ENCODE measurements around the gene AEBP2. TPM values are rescaled to one million over a fixed set of nuclear protein-coding genes. Genes with fewer than 3 reads are reported as not detected.

The AEBP2 gene
- total and polyA plus RNA-seq, 2 of the 4 experiments (the other 2 are of a cell fraction), result 15.5 to 21.7 TPM

- Histone ChIP-seq H3K23ac (ENCODE audit: low read depth, low read length) (no peak overlapping the region), H3K9me3 (ENCODE audit: control insufficient read depth, insufficient read depth, low read length) (no peaks in the 10 kb centered on the region), H3K27me3 (ENCODE audit: control insufficient read depth, insufficient read depth, low read length) (no peaks in the 10 kb centered on the region), H3K56ac (ENCODE audit: extremely low read depth, insufficient read depth, low read length) (no peak overlapping the region), H2BK20ac (ENCODE audit: low read depth, low read length) (no peak overlapping the region), H2AK9ac (replicated peaks; ENCODE audit: low read depth, low read length, poor library complexity) (no peak overlapping the region), H4K8ac (ENCODE audit: low read depth in 2 of 2, low read length in 2 of 2) (no peak overlapping the region), H4K5ac (ENCODE audit: low read depth, low read length) (no peak overlapping the region), H2BK5ac (ENCODE audit: low read depth, low read length, poor library complexity, severe bottlenecking) (no peak overlapping the region), H2AK5ac (ENCODE audit: low read depth, low read length) (no peak overlapping the region), H2BK15ac (ENCODE audit: low read depth, low read length) (no peak overlapping the region), H3K4me2 (ENCODE audit: low read depth, low read length) (no peak overlapping the region), H2AFZ (replicated peaks; ENCODE audit: low read length, poor library complexity) (no peak overlapping the region), H2BK120ac (ENCODE audit: low read depth, low read length) (no peak overlapping the region), H3K27ac (ENCODE audit: insufficient read depth, low read length) (no peak overlapping the region), H3K4me3 (ENCODE audit: insufficient read depth, low read depth, low read length) (no peak overlapping the region), H4K20me1 (ENCODE audit: insufficient read depth, low read length) (peaks cover 81% of the 10 kb centered on the region), H3K79me1 (ENCODE audit: low read depth in 1 of 2, low read length in 2 of 2) (peaks cover 18 to 78% of the 10 kb centered on the region in 2 experiments), H3K14ac (replicated peaks; ENCODE audit: low read depth, low read length) (no peak overlapping the region), H3K9me1 (ENCODE audit: insufficient read depth, low read length) (peaks cover 21% of the 10 kb centered on the region), H3K4me1 (ENCODE audit: control insufficient read depth, insufficient read depth, low read length) (peaks cover 5% of the 10 kb centered on the region), H3K18ac (ENCODE audit: low read depth, low read length) (no peak overlapping the region), H3K9ac (ENCODE audit: low read depth, low read length) (no peak overlapping the region), H4K91ac (ENCODE audit: insufficient read depth, low read depth, low read length) (no peak overlapping the region), H3K36me3 (ENCODE audit: control insufficient read depth, insufficient read depth, low read length) (peaks cover 11% of the 10 kb centered on the region), H3K4ac (ENCODE audit: low read depth, low read length) (no peak overlapping the region)
- no TSS peak for BruUV-seq (replicated peaks)
- DNase-seq (no peak), ATAC-seq (ENCODE audit: low read depth) (no peak)
- in situ Hi-C loops (cut with MboI; ENCODE audit: low sequenced_read_pairs), result no loop called here
- CTCF ChIA-PET, result no interaction called here
- POLR2A ChIA-PET (ENCODE audit: unreplicated experiment), result no interaction called here
- TF ChIP-seq SMC3 (IDR thresholded peaks at IDR 0.05; ENCODE audit: low read depth, low read length) (no peak), NFE2L2 (IDR thresholded peaks at IDR 0.05; ENCODE audit: low read depth, low read length) (no peak), FOS (IDR thresholded peaks at IDR 0.05; ENCODE audit: low read depth, low read length) (no peak), POLR2A (IDR thresholded peaks at IDR 0.05; ENCODE audit: low read depth, low read length) (no peak), RCOR1 (IDR thresholded peaks at IDR 0.05; ENCODE audit: insufficient replicate concordance, low read length) (no peak), CTCF (conservative IDR thresholded peaks at IDR 0.05; ENCODE audit: low read depth, low read length) (no peak), RAD21 (IDR thresholded peaks at IDR 0.05; ENCODE audit: low read length) (no peak)
- intact Hi-C loops (cut with micrococcal nuclease), result no loop called here
- WGBS, 2 experiments (ENCODE audit: extremely low coverage in 2 of 2, insufficient read length in 1 of 2), result 100% methylated on average over 1 of the region's 7 CpGs; no CpG with 5 or more reads in 1 of the 2 experiments
- dilution Hi-C loops (cut with HindIII; ENCODE audit: low sequenced_read_pairs, unreplicated experiment), result no loop called here
These were observed 14.7 kb downstream of the AEBP2 start for GRCh38 chr12:19453961-19454360.

All from IMR-90 (cell line).